ENCODE results near the gene CPA4.
"Not testable (repeated sequence)": the region's sequence is repeated elsewhere in the genome, so short reads cannot be mapped to it uniquely, and the experiment has no call there.

CPA4 gene, protein sequence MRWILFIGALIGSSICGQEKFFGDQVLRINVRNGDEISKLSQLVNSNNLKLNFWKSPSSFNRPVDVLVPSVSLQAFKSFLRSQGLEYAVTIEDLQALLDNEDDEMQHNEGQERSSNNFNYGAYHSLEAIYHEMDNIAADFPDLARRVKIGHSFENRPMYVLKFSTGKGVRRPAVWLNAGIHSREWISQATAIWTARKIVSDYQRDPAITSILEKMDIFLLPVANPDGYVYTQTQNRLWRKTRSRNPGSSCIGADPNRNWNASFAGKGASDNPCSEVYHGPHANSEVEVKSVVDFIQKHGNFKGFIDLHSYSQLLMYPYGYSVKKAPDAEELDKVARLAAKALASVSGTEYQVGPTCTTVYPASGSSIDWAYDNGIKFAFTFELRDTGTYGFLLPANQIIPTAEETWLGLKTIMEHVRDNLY

DNA sequence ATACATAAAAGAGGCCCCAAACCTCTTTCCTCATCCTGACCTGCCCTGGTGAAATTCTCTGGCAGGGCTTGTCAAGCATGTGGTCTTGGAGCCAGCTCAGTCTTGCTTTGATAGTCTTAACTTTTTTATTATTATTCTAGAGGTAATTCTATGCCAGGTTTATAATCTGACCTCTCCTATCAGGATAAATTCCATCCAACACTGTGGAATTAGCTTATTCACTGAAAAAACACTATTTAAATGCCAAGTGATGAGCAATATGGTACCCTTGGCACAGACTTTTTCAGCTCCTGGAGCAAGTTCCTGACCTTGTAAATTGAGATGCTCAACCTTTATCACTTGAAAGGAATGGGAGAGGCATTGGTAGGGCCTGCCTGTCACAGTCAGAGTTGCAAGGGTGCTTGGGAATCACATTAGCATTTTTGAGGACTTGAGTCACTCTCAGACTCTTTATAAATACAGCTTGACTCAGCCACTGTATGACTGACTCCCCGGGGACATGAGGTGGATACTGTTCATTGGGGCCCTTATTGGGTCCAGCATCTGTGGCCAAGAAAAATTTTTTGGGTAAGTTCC, at the start of gene CPA4:
CPA4 (plus strand) TSS at position 480 of the 576 bp plus-strand sequence; CDS start at position 500, 20 bp downstream.
- DNase-seq (ENCODE audit: low read depth in 2 of 2): no peak

DNA sequence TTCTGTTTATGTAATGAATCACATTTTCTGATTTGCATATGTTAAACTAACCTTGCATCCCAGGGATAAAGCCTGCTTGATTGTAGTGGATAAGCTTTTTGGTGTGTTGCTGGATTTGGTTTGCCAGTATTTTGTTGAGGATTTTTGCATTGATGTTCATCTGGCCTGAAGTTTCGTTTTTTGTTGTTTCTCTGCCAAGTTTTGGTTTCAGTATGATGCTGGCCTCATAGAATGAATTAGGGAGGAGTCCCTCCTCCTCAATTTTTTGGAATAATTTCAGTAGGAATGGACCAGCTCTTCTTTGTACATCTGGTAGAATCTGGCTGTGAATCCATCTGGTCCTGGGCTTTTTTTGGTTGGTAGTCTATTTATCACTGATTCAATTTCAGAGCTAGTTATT, 49.5 kb upstream of the CPA4 start:
- not testable (repeated sequence) for DNase-seq (ENCODE audit: low read depth in 2 of 2)

DNA sequence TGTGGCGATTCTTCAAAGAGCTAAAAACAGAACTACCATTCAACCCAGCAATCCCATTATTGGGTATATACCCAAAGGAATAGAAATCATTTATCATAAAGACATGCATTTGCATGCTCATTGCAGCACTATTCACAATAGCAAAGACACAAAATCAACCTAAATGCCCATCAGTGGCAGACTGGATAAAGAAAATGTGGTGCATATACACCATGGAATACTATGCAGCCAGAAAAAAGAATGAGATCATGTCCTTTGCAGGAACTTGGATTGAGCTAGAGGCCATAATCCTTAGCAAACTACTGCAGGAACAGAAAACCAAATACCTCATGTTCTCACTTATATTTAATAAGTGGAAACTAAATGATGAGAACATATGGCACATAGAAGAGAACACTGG, 46.5 kb upstream of the CPA4 start:
- DNase-seq (ENCODE audit: low read depth in 2 of 2): not testable (repeated sequence)

DNA sequence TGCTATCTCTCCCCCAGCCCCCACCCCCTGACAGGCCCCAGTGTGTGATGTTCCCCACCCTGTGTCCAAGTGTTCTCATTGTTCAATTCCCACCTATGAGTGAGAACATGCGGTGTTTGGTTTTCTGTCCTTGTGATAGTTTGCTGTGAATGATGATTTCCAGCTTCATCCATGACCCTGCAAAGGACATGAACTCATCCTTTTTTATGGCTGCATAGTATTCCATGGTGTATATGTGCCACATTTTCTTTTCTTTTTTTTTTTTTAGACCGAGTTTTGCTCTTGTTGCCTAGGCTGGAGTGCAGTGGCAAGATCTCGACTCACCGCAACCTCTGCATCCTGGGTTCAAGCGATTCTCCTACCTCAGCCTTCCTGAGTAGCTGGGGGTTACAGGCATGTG, 44.1 kb upstream of the CPA4 start:
- DNase-seq (ENCODE audit: low read depth in 2 of 2): not testable (repeated sequence)

DNA sequence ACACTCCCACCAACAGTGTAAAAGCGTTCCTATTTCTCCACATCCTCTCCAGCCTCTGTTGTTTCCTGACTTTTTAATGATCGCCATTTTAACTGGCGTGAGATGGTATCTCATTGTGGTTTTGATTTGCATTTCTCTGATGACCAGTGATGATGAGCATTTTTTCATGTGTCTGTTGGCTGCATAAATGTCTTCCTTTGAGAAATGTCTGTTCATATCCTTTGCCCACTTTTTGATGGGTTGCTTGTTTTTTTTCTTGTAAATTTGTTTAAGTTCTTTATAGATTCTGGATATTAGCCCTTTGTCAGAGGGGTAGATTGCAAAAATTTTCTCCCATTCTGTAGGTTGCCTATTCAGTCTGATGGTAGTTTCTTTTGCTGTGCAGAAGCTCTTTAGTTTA, 43.3 kb upstream of the CPA4 start:
- DNase-seq (ENCODE audit: low read depth in 2 of 2): not testable (repeated sequence)

DNA sequence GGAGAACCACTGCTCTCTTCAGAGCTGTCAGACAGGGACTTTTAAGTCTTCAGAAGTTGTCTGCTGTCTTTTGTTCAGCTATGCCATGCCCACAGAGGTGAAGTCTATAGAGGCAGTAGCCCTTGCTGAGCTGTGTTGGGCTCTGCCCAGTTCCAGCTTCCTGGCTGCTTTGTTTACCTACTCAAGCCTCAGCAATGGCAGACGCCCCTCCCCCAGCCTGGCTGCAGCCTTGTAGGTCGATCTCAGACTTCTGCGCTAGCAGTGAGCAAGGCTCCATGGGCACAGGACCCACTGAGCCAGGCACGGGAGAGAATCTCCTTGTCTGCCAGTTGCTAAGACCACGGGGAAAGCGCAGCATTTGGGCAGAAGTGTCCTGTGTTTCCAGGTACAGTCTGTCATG, 38.4 kb upstream of the CPA4 start:
- no peak for DNase-seq (ENCODE audit: low read depth in 2 of 2)

DNA sequence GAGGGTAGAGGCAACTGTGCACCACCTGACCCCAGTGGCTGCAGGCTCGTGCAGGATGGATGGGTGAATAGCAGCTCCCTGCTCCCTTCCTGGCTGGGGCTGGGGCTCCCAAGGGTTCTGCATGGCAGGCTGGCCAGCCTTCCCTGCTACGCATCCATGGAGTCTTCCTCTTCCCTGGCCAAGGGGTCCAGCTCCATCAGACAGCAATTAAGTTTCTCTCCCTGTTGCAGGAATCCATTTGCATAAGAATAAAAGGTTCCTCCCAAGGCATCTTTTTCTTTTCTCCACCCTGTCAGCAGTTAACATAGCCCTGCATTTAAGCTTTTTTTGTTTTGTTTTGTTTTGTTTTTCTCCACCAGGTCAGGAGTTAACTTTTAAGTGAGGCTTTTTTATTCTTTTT, 36.3 kb upstream of the CPA4 start:
- no peak for DNase-seq (ENCODE audit: low read depth in 2 of 2)

DNA sequence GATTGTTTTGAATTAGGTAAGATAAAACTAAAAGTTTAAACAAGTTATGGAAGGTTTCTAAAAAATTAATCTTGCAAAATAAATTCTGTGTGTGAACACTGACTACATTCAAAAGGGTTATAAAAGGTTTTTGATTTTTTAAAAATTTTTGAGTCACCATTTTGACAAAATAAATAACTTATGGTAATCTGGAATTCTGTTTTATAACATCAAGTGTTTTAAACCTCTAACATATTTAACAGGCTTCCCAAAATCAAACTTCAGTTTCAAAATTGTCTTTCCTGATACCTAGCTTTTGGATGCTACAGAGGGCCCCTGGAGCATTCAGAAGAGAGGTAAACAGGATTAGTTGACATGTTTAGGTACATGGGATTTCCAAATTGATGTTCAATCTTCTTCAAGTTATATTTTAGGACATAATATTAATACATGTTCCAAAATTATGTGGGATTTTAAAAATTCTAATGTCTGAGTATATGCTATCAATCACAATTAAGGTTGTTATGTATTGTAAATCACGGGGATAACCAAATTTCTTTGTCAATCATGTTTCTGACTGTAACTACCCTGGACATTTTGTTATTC, 34.4 kb upstream of the CPA4 start:
- no peak for DNase-seq (ENCODE audit: low read depth in 2 of 2)

DNA sequence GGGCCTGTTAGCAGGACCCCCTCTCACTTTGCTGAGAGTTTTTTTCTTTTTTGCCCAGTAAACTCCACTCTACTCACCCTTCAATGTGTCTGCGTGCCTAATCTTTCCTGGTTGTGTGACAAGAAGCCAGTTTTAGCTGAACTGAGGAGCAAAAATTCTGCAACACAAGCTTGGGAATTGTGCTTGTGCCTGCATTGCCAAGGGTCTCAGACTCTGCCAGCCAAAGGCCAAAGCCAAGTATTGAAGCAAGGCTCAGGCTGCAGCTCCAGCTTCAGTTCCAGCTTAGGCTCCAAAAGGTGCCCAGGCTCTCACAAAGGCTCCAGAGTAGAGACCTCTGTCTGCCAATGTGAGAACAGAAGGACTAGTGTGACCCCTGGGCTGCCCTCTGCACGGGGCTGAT, 30.5 kb upstream of the CPA4 start:
- no peak for DNase-seq (ENCODE audit: low read depth in 2 of 2)

DNA sequence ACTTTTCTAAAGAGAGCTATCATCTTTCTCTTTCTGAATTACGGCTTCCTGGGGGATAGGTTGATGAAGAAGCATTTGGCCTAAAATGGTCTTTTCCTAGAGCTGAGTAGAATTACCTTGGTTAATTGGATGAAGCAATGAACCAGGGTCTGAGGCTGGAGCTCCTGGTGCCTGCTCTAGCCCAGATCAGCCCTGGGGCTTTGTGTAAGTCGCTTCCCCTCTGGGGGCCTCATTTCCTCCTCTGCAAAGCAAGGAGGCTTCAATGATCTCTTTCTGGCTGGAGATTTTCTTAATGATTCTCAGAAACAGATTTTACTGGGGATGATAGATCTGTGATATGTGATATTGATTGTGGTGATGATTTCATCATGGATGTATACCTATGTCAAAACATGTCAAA, 29.8 kb upstream of the CPA4 start:
- no peak for DNase-seq (ENCODE audit: low read depth in 2 of 2)

DNA sequence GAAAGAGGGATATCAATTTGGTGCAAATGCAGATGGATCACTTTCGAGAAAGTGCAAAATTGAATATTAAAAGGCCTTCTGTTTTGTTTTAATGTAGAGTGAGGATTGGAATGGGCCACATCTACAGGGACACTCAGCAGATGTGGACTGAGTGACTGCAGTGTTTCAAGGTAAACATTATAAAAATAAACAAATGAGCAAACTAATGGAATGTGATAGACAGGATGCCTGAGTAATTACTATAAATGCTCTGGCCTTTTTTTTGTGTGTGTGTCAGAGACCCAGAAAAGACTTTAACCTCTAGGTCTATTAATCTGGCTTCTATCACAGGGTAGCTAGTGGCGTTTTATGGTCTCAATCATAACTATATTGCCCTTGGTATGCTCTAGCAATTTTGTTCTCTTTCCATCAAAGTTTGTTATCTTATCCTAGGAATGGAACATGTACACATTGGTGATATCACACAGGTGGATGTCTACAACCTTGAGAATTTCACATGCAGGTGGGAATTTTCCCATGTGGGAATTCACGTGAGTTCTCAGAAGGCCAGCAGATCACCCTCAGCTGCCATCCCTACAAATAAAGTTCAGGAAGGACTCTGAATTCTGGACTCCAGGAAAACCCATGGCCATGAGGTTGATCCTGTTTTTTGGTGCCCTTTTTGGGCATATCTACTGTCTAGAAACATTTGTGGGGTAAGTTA, 26.6 kb upstream of the CPA4 start, which contains the start of gene CPA2:
CPA2 (plus strand) TSS at position 606 of the 703 bp plus-strand sequence; CDS start at position 625, 19 bp downstream.
- no peak for DNase-seq (ENCODE audit: low read depth in 2 of 2)

DNA sequence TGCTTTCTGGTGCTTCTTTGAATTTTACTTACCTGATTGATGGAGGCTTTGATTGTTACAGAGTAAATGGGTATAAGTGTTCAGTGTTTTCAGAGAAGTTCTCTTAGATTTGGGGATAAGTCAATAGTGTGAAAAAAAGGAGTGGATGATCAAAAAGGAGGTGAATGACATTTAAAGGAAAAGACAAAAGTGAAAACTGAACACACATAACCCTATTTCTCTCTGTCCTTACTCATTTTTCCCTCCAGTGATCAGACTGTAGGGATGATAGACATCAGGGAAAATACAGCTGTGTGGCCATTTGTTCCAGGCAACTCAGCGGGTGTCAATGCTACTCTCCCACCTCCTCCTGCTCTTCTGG, 26.0 kb upstream of the CPA4 start:
- no peak for DNase-seq (ENCODE audit: low read depth in 2 of 2)

DNA sequence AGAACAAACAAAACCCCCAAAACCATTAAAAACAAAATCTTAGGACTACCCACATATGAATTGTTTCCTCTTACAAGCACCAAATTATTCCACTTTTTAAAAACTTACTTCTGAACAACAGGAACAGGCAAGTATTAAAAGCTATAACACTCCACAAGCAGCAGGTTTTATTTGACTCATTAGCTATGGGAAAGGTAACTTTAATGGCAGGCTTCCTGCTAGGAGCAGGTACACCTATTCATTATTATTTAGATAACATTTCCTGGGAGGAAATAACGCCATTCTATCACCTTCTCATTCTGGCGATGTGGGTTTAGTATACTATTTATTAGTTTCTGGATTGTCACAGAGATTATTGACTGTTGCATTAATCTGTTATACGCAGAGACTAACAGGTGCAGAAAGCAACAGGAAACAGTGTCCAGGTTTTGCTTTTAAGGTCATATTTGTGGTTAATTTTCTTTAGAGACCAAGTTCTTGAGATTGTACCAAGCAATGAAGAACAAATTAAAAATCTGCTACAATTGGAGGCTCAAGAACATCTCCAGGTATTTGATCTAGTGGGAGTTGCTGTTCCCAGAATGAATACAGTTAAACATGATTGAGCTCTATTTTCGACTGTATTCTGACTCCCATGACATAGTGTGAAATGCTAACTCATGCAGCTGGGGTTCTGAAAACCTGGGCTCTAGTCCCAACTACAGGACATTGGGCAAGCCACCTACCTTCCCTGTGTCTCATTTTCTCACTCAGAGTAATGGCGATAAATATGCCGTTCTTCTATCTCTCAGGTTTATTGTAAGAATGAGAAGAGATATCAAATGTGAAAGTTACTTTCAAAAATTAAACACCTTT, 24.3 kb upstream of the CPA4 start:
- no peak for DNase-seq (ENCODE audit: low read depth in 2 of 2)

DNA sequence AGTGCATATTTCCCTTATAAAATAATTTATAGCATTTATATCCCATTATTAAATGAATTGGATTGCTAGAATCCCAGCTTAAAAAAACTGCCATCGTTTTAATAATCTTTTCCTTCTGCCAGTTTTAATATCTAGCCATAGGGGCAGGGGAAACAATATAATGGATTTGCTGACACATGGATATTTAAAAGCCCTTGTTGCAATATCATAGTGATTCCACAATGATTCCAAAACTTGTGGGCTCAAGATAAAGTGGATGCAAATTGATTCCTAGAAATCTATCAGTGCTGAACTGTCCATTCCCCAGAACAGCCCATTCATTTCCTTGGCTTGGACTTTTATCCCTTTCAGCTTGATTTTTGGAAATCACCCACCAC, 23.7 kb upstream of the CPA4 start:
- no peak for DNase-seq (ENCODE audit: low read depth in 2 of 2)

DNA sequence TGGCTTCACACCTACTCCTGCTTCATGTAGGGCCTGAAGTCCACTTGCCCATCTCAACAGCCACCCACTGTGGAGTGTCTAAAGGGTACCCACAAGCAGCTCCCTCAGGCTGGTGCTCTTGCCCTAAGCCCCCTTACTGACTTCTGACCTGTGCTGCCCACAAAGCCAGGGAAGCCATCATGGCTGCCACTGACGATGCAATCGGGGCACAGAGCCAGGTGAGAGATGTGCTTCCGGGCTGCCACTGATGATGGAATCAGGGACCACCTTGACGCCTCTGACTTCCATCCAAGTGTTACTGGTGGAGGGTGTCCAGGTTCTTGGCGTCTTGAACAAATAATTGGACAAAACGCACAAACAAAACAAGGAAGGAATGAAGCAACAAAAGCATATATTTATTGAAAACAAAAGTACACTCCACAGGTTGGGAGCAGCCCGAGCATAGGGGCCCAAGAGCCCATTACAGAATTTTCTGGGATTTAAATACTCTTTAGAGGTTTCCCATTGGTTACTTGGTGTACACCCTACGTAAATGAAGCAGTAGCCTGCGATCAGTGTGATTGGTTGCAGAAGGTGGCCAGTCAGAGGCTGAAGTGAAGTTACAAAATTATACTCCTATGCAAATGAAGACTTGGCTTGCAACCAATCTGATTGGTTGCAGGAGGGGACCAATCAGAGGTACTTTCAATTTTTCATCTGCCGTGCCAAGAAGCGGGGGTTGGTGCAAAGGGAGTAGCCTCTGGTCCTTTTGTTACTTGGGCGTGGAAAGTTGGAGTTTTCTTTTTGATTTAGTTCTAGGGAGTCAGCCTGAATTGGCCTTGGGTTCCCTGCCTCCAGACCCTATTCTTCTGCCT, 21.8 kb upstream of the CPA4 start:
- DNase-seq (ENCODE audit: low read depth in 2 of 2): no peak

DNA sequence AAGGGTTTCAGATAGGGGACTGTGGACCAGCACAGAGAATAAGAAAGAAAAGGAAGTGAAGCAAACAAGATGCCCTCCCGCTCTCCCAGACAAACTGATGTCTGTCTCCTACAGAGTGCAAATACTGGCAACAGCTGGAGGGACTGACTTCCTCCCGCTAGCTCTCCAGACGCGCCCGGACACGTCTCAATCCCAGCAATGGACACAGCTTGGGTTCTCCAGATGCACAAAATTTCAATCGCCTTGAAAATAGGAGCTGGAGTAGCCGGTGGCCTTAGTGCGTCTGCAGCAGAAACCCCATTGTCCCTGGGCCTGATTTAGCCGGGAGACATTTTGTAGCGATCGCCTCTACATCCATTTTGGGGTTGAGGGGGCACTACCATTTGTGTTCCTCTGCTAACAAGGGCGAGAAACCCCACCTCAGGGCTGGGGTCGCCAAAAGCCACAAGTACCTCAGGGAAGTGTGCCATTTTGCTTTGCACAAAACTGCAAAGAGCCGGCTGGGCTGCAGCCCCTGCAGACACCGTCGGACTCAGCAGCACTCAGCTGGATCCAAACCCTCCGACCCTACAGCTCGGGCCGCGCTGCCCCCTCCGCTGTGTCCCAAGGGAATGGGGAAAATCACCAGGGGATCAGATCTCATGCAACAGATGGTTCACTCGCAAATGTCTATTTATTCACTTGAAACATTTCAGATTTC, 20.4 kb upstream of the CPA4 start:
- DNase-seq (ENCODE audit: low read depth in 2 of 2): no peak

DNA sequence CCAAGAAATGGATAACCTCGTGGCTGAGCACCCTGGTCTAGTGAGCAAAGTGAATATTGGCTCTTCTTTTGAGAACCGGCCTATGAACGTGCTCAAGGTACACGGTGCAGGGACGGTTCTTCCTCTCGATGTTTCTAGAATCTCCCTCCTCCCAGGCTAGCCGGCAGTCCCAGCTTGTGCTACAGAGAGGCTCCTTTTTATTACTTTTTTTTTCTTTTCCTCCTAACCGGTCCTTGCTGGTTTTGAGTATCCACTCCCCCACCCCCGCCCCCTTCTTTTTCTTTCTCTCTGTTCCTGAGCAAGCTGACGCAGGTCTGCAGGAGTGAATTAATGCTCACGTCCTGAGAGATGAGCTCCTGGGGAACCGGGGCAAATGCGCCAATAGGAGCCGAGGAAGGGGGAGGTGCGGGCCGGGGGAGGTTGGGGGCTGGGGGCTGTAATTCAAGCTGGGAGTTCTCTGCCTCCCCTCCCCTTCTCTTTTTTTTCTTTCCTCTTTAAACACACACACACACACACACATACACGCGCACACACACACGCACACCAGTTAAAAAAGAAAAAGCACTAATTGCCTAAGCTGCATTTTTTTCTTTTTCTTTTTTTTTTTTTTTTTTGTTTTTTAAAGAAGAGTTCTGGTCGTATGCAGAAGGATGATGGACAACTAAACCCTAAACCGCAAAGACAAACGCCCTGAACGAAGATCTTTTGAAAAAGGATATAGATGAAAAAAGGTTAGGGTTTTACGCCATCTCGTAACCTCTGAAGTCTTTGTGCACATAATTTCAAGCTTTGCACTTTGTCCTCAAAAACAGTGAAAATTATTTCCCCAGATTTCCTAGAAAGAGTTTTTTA, 19.7 kb upstream of the CPA4 start:
- no peak for DNase-seq (ENCODE audit: low read depth in 2 of 2)

DNA sequence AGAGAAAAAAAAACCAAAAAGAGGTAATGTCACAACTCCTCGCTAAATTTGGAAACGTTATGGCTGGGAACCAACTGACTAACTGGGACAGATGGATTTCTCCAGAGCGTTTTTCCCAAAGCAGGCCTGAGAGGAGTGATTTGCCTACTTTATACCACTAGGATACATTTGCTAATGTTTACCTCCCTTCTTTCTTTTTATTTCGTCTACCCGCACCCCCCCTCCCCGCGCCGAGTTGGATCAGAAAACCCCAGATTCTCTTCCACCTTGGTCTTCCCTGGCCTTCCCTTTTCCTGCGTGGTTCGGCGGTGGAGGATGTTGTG, 19.1 kb upstream of the CPA4 start:
- DNase-seq (ENCODE audit: low read depth in 2 of 2): no peak

DNA sequence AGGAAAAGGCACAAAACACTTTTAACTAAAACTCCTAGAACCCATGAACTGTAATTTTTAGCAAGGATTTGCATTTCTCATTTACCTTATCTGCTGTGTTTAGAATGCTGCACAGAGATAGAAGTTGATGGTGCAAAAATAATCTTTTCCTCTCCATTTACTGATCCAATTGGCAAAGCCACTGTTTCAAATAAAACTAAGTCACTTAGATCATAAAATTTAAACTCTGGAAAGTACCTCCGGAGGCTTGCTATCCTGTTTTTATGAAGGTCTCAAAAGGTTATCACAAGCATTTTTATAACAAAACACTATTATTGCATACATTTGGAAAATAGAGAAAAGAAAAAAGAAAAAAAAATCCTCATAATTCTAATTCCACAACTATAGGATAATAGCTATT, 18.7 kb upstream of the CPA4 start:
- DNase-seq (ENCODE audit: low read depth in 2 of 2): no peak
